H1 (cell line): ENCODE measurements around the gene PDZD4. TPM values are rescaled to one million over a fixed set of nuclear protein-coding genes. Genes with fewer than 3 reads are reported as not detected.

ENCODE experiments used
- CTCF ChIA-PET: fragments of 300-600 bp; sonication (Branson Sonifier 250); formaldehyde crosslinking; loops from one replicate; lab custom pipeline; 2021; ENCODE audit not compliant: partially characterized antibody; lab: Charles Lee
- POLR2A ChIA-PET: fragments of 300-600 bp; sonication (Branson Sonifier 250); formaldehyde crosslinking; loops from one replicate; lab custom pipeline; 2021; ENCODE audit warnings: inconsistent platforms; ENCODE audit not compliant: partially characterized antibody; lab: Charles Lee
- DNase-seq, 2 experiments: peaks; one replicate each; pipeline versions ENCODE4 v3.0.0 to v3.0.0-alpha.2; 2010 to 2022; ENCODE audit warnings: low spot score in 2 of 2, low read depth in 1 of 2, mixed read lengths in 1 of 2
- FAIRE-seq: peaks from 2 replicates; lab custom pipeline; 2011; peaks lifted over from hg19 to GRCh38; lab: Jason Lieb, UNC
- H2AFZ ChIP-seq: 2 replicates; pipeline ENCODE4 v1.8.1; 2012; ENCODE audit warnings: low read length, inconsistent platforms
- H2AK5ac ChIP-seq: 2 replicates; pipeline ENCODE4 v1.6.1; 2013; ENCODE audit warnings: low read depth, low read length
- H2BK120ac ChIP-seq: replicated peaks from 2 replicates; pipeline ENCODE3; 2013; ENCODE audit warnings: low read depth, low read length, inconsistent platforms
- H2BK12ac ChIP-seq: 2 replicates; pipeline ENCODE4 v1.6.1; 2013; ENCODE audit warnings: low read depth, low read length
- H2BK15ac ChIP-seq: 2 replicates; pipeline ENCODE4 v1.6.1; 2013; ENCODE audit warnings: low read length
- H2BK20ac ChIP-seq: 2 replicates; pipeline ENCODE4 v1.6.1; 2013; ENCODE audit warnings: low read length
- H2BK5ac ChIP-seq: 2 replicates; pipeline ENCODE4 v1.6.1; 2013; ENCODE audit warnings: low read depth, low read length
- H3K14ac ChIP-seq: 2 replicates; pipeline ENCODE4 v1.6.1; 2013; ENCODE audit warnings: inconsistent platforms; ENCODE audit not compliant: insufficient read length
- H3K18ac ChIP-seq: 2 replicates; pipeline ENCODE4 v1.6.1; 2013; ENCODE audit warnings: low read length; ENCODE audit errors: extremely low read depth
- H3K23ac ChIP-seq: 2 replicates; pipeline ENCODE4 v1.6.1; 2013; ENCODE audit warnings: inconsistent platforms; ENCODE audit not compliant: insufficient read length
- H3K23me2 ChIP-seq: 2 replicates; pipeline ENCODE4 v1.6.1; 2013; ENCODE audit warnings: low read depth, low read length
- H3K27ac ChIP-seq: 2 replicates; pipeline ENCODE4 v1.6.1; 2011; ENCODE audit warnings: low read depth, low read length, inconsistent platforms
- H3K27me3 ChIP-seq, 4 experiments: replicated peaks in 1 of 4; 1 replicate in 1 of 4; 2 replicates in 3 of 4; pipeline versions ENCODE4 v1.6.1 to v1.8.1; 2011 to 2013; ENCODE audit warnings: low read length in 3 of 4, mild to moderate bottlenecking in 3 of 4, inconsistent platforms in 2 of 4, mixed read lengths in 2 of 4, moderate library complexity in 1 of 4; ENCODE audit not compliant: control insufficient read depth in 3 of 4, insufficient read depth in 3 of 4; ENCODE audit errors: extremely low read depth in 1 of 4
- H3K36me3 ChIP-seq, 4 experiments: 2 replicates each; pipeline versions ENCODE4 v1.6.1 to v1.8.1; 2011 to 2013; ENCODE audit warnings: mild to moderate bottlenecking in 4 of 4, low read length in 3 of 4, moderate library complexity in 2 of 4, control low read depth in 1 of 4, inconsistent platforms in 1 of 4; ENCODE audit not compliant: insufficient read depth in 4 of 4, control insufficient read depth in 2 of 4
- H3K4ac ChIP-seq: replicated peaks from 2 replicates; pipeline ENCODE3; 2013; ENCODE audit warnings: low read length, low read depth, mixed read lengths, inconsistent platforms; ENCODE audit not compliant: insufficient read length
- H3K4me1 ChIP-seq, 4 experiments: replicated peaks in 1 of 4; 1 replicate in 1 of 4; 2 replicates in 3 of 4; pipeline versions ENCODE4 v1.6.1 to v1.8.1; 2011 to 2013; ENCODE audit warnings: low read length in 3 of 4, inconsistent platforms in 2 of 4, mixed read lengths in 1 of 4; ENCODE audit not compliant: insufficient read depth in 4 of 4, control insufficient read depth in 3 of 4
- H3K4me2 ChIP-seq, 2 experiments: 2 replicates each; pipeline versions ENCODE4 v1.6.1 to v1.8.1; 2011 to 2013; ENCODE audit warnings: low read depth in 2 of 2, low read length in 2 of 2, control low read depth in 1 of 2, inconsistent platforms in 1 of 2, mild to moderate bottlenecking in 1 of 2; ENCODE audit not compliant: insufficient read depth in 1 of 2
- H3K4me3 ChIP-seq, 4 experiments: fragments of 200-600, 300-600 bp in 1 of 4; sonication (generic), shearing (Covaris generic), sonication (Bioruptor Twin) in 1 of 4; 2 replicates each; pipeline versions ENCODE4 v1.5.1 to v1.8.1; 2011 to 2016; ENCODE audit warnings: low read length in 4 of 4, low read depth in 3 of 4, control low read depth in 2 of 4, inconsistent platforms in 2 of 4, mild to moderate bottlenecking in 2 of 4, mixed read lengths in 1 of 4, moderate library complexity in 1 of 4; ENCODE audit not compliant: insufficient read depth in 2 of 4; ENCODE audit errors: extremely low read depth in 1 of 4
- H3K56ac ChIP-seq: replicated peaks from 2 replicates; pipeline ENCODE3; 2013; ENCODE audit warnings: low read depth, mild to moderate bottlenecking, mixed read lengths, low read length, inconsistent platforms; ENCODE audit not compliant: insufficient read length
- H3K79me1 ChIP-seq: 2 replicates; pipeline ENCODE4 v1.6.1; 2013; ENCODE audit warnings: low read depth, low read length, control low read depth
- H3K79me2 ChIP-seq, 2 experiments: 2 replicates each; pipeline versions ENCODE4 v1.6.1 to v1.8.1; 2012 to 2013; ENCODE audit warnings: low read length in 2 of 2, mild to moderate bottlenecking in 2 of 2, inconsistent platforms in 1 of 2; ENCODE audit not compliant: insufficient read depth in 2 of 2, control insufficient read depth in 1 of 2
- H3K9ac ChIP-seq, 4 experiments: replicated peaks in 1 of 4; 1 replicate in 1 of 4; 2 replicates in 3 of 4; pipeline versions ENCODE4 v1.6.1 to v1.8.1; 2011 to 2013; ENCODE audit warnings: low read depth in 3 of 4, low read length in 3 of 4, control low read depth in 2 of 4, mild to moderate bottlenecking in 2 of 4, moderate library complexity in 2 of 4, inconsistent platforms in 1 of 4; ENCODE audit errors: extremely low read depth in 1 of 4
- H3K9me3 ChIP-seq, 2 experiments: 2 replicates each; pipeline versions ENCODE4 v1.6.1 to v1.8.1; 2012 to 2013; ENCODE audit warnings: mild to moderate bottlenecking in 2 of 2, moderate library complexity in 2 of 2, control low read depth in 1 of 2, inconsistent platforms in 1 of 2, low read depth in 1 of 2, low read length in 1 of 2, mixed read lengths in 1 of 2; ENCODE audit not compliant: insufficient read depth in 2 of 2
- H4K20me1 ChIP-seq, 2 experiments: replicated peaks in 1 of 2; 2 replicates each; pipeline versions ENCODE3 to v1.8.1; 2011 to 2013; ENCODE audit warnings: inconsistent platforms in 2 of 2, low read length in 2 of 2, mild to moderate bottlenecking in 1 of 2; ENCODE audit not compliant: insufficient read depth in 2 of 2, control insufficient read depth in 1 of 2
- H4K5ac ChIP-seq: 2 replicates; pipeline ENCODE4 v1.6.1; 2013; ENCODE audit warnings: low read length, low read depth, mixed read lengths, inconsistent platforms; ENCODE audit not compliant: insufficient read length
- H4K8ac ChIP-seq: 2 replicates; pipeline ENCODE4 v1.8.0; 2013; ENCODE audit warnings: mild to moderate bottlenecking, moderate library complexity, low read length, inconsistent platforms; ENCODE audit not compliant: insufficient read depth; ENCODE audit errors: extremely low read depth
- H4K91ac ChIP-seq: replicated peaks from 2 replicates; pipeline ENCODE3; 2013; ENCODE audit warnings: low read length, mixed read lengths, inconsistent platforms; ENCODE audit not compliant: insufficient read length
- ASH2L ChIP-seq: fragments of 200-600, 300-600 bp; sonication (generic); IDR thresholded peaks from one replicate; pipeline ENCODE4 v1.7.1; 2017; ENCODE audit warnings: low read length
- CHD1 ChIP-seq: IDR thresholded peaks from 2 replicates; pipeline ENCODE4 v1.6.1; 2012; ENCODE audit warnings: low read depth, low read length, improper control_type of control experiment
- CREB1 ChIP-seq: IDR thresholded peaks from 2 replicates; pipeline ENCODE4 v1.6.1; 2012; ENCODE audit warnings: inconsistent platforms
- EZH2 ChIP-seq: fragments of 200-600 bp; sonication (generic); IDR thresholded peaks from 2 replicates; pipeline ENCODE4 v1.7.1; 2012; ENCODE audit warnings: low read depth, mild to moderate bottlenecking, moderate library complexity, low read length, inconsistent platforms; ENCODE audit not compliant: severe bottlenecking
- FOSL1 ChIP-seq: IDR thresholded peaks from 2 replicates; pipeline ENCODE4 v1.6.1; 2011; ENCODE audit warnings: mild to moderate bottlenecking, low read depth, low read length, moderate library complexity; ENCODE audit not compliant: insufficient read depth
- POLR2A ChIP-seq, 2 experiments: IDR thresholded peaks; 1 replicate in 1 of 2; 2 replicates in 1 of 2; pipeline ENCODE4 v1.6.1; 2011; ENCODE audit warnings: low read depth in 2 of 2, low read length in 2 of 2, mild to moderate bottlenecking in 2 of 2; ENCODE audit errors: control extremely low read depth in 1 of 2
- POLR2AphosphoS5 ChIP-seq: IDR thresholded peaks from 2 replicates; pipeline ENCODE4 v1.6.1; 2011; ENCODE audit warnings: low read depth, low read length
- RFX5 ChIP-seq: IDR thresholded peaks from 2 replicates; pipeline ENCODE4 v1.6.1; 2011; ENCODE audit warnings: low read depth, low read length, improper control_type of control experiment, borderline replicate concordance
- SIX5 ChIP-seq: IDR thresholded peaks from 2 replicates; pipeline ENCODE4 v1.6.1; 2011; ENCODE audit warnings: mild to moderate bottlenecking, low read depth, low read length
- SP1 ChIP-seq: IDR thresholded peaks from 2 replicates; pipeline ENCODE4 v1.6.1; 2011; ENCODE audit warnings: low read depth, low read length
- SRF ChIP-seq: IDR thresholded peaks from 2 replicates; pipeline ENCODE4 v1.6.1; 2011; ENCODE audit warnings: mild to moderate bottlenecking, low read depth, low read length, moderate library complexity
- TCF12 ChIP-seq: IDR thresholded peaks from 2 replicates; pipeline ENCODE4 v1.6.1; 2011; ENCODE audit warnings: low read depth, mild to moderate bottlenecking, low read length
- USF2 ChIP-seq: IDR thresholded peaks from 2 replicates; pipeline ENCODE4 v1.6.1; 2011; ENCODE audit warnings: low read length, improper control_type of control experiment
- YY1 ChIP-seq: IDR thresholded peaks from 2 replicates; pipeline ENCODE4 v1.6.1; 2011; ENCODE audit warnings: low read depth, mild to moderate bottlenecking, low read length
- WGBS, 2 experiments: shearing (Covaris generic) in 1 of 2; methylation state at CpG; one replicate each; pipeline versions ENCODE4 v1.1.6 to v1.1.7; 2013 to 2015; ENCODE audit warnings: low lambda C conversion rate in 2 of 2, mixed read lengths in 2 of 2, inconsistent platforms in 1 of 2, low coverage in 1 of 2, missing lambda C conversion rate in 1 of 2; ENCODE audit not compliant: insufficient replicate concordance in 2 of 2, insufficient coverage in 1 of 2, insufficient read length in 1 of 2; ENCODE audit errors: extremely low coverage in 1 of 2, missing lambda C conversion rate in 1 of 2; 5-methylcytosine and 5-hydroxymethylcytosine counted together
- polyA plus RNA-seq, 7 experiments: library from polyadenylated mRNA; depleted of rRNA in 3 of 7; stranded (reverse) in 5 of 7; unstranded in 2 of 7; fragments of >200 nt in 5 of 7; fragments of 200-250 nt in 2 of 7; gene quantifications; 1 replicate in 5 of 7; 2 replicates in 1 of 7; 4 replicates in 1 of 7; pipeline versions ENCODE4 v1.2.1 to v1.2.3, GENCODE V29; 2011 to 2013; ENCODE audit warnings: missing spikeins in 2 of 7, mixed read lengths in 2 of 7
- total RNA-seq: library from RNA; stranded (reverse); fragmentation: NEBNext Ultra II Directional; extraction: Animal tissue kit (Norgen Biotek cat#: 25700); gene quantifications from 2 replicates; pipeline ENCODE4 v1.2.1, GENCODE V29; 2021

Gene PDZD4
- total and polyA plus RNA-seq, 2 of the 8 experiments (the other 6 are each of a cell fraction or from before 2014, with no cell fraction given): 45.8 to 169 TPM

GRCh38 chrX:153802513-153803045 is 27.8 kb downstream of the PDZD4 start:
- Histone ChIP-seq H3K4ac (no peak overlapping the region), H4K91ac (no peak overlapping the region), H3K23ac (no peak overlapping the region), H2AK5ac (no peak overlapping the region), H3K9me3 (no peaks in the 10 kb centered on the region), H3K27me3 (no peaks in the 10 kb centered on the region), H3K4me2 (no peak overlapping the region), H4K5ac (no peak overlapping the region), H3K9ac (no peak overlapping the region), H3K4me1 (no peaks in the 10 kb centered on the region), H2BK5ac (no peak overlapping the region), H3K18ac (no peak overlapping the region), H3K14ac (no peak overlapping the region), H2BK12ac (no peak overlapping the region), H3K23me2 (no peaks in the 10 kb centered on the region), H3K79me2 (peaks cover 0 to 4% of the 10 kb centered on the region in 2 experiments; a peak in 1 of 4 replicates), H4K8ac (no peak overlapping the region), H3K56ac (no peak overlapping the region), H3K27ac (no peak overlapping the region), H2AFZ (no peak overlapping the region), H2BK120ac (no peak overlapping the region), H3K36me3 (peaks cover 0 to 28% (median 5%) of the 10 kb centered on the region in 4 experiments; a peak in 3 of 8 replicates), H2BK15ac (no peak overlapping the region), H2BK20ac (no peak overlapping the region), H3K4me3 (no peak overlapping the region), H3K79me1 (peaks cover 3% of the 10 kb centered on the region), H4K20me1 (peaks cover 2 to 10% of the 10 kb centered on the region in 2 experiments)
- ChIA-PET CTCF (no interaction called here), POLR2A (interaction anchor here (0.8 to 1.5 kb wide), 3 partner anchors 9 to 23 kb away, joined by 3 to 4 read pairs (median 3); partner anchors contain the start of genes IDH3G and SSR4)
- FAIRE-seq (no peak), DNase-seq (no peak)
- 100% methylated on average over 9 of the region's 14 CpGs; no CpG with 5 or more reads in 1 of the 2 experiments for WGBS, 2 experiments
- no peak for TF ChIP-seq POLR2AphosphoS5
- TF ChIP-seq RFX5: no peak
- no peak for TF ChIP-seq POLR2A (IDR thresholded peaks at IDR 0.05; ENCODE audit: control extremely low read depth in 1 of 2, low read depth in 2 of 2, low read length in 2 of 2)
- TF ChIP-seq CHD1: no peak
- no peak for TF ChIP-seq YY1
- no peak for TF ChIP-seq SRF
- no peak for TF ChIP-seq ASH2L
- TF ChIP-seq FOSL1: no peak
- no peak for TF ChIP-seq EZH2
- no peak for TF ChIP-seq TCF12
- no peak for TF ChIP-seq USF2
- no peak for TF ChIP-seq CREB1
- TF ChIP-seq SIX5: no peak
- no peak for TF ChIP-seq SP1
